Occipital lobe (tissue), 2 donors: ENCODE measurements around the gene HNRNPM. TPM values are rescaled to one million over a fixed set of nuclear protein-coding genes. Genes with fewer than 3 reads are reported as not detected.

ENCODE experiments used
- DNase-seq: peaks from one replicate; lab custom pipeline; 2025; lab: John Stamatoyannopoulos, UW
- total RNA-seq: library from RNA; depleted of rRNA; stranded (reverse); fragments of >200 nt; gene quantifications from one replicate; pipeline ENCODE4 v1.2.3, GENCODE V29; 2014

The HNRNPM gene
- total RNA-seq, 1 donor from 2014 or later: 49.9 TPM

GRCh38 chr19:8460516-8461298, 15.9 kb downstream of the HNRNPM start:
- DNase-seq: no peak

GRCh38 chr19:8461376-8461775, 16.6 kb downstream of the HNRNPM start:
- DNase-seq: no peak

- DNase-seq: no peak
These were observed 17.1 kb downstream of the HNRNPM start for GRCh38 chr19:8461891-8462290.

GRCh38 chr19:8462571-8462970, 17.8 kb downstream of the HNRNPM start:
- DNase-seq: no peak

- no peak for DNase-seq
These were observed 18.6 kb downstream of the HNRNPM start for GRCh38 chr19:8463365-8463764.

- no peak for DNase-seq
These were observed 21.2 kb downstream of the HNRNPM start for GRCh38 chr19:8466018-8466417.

- no peak for DNase-seq
These were observed 23.3 kb downstream of the HNRNPM start for GRCh38 chr19:8468124-8468523.

- no peak for DNase-seq
These were observed 24.1 kb downstream of the HNRNPM start for GRCh38 chr19:8468761-8469373.

- DNase-seq: no peak
These were observed 25.0 kb downstream of the HNRNPM start for GRCh38 chr19:8469613-8470368.

- DNase-seq: no peak
These were observed 29.1 kb downstream of the HNRNPM start for GRCh38 chr19:8473648-8474476.

- no peak for DNase-seq
These were observed 30.2 kb downstream of the HNRNPM start for GRCh38 chr19:8475005-8475404.

GRCh38 chr19:8476524-8476923, 31.7 kb downstream of the HNRNPM start:
- DNase-seq: no peak

GRCh38 chr19:8477889-8478288, 33.1 kb downstream of the HNRNPM start:
- no peak for DNase-seq

- no peak for DNase-seq
These were observed 33.8 kb downstream of the HNRNPM start for GRCh38 chr19:8478598-8478997.

GRCh38 chr19:8481201-8481600, 36.4 kb downstream of the HNRNPM start:
- no peak for DNase-seq

- DNase-seq: no peak
These were observed 36.8 kb downstream of the HNRNPM start for GRCh38 chr19:8481616-8482015.

- DNase-seq: no peak
These were observed 37.9 kb downstream of the HNRNPM start for GRCh38 chr19:8482696-8483095.

- DNase-seq: no peak
These were observed 38.4 kb downstream of the HNRNPM start for GRCh38 chr19:8483165-8483564.

GRCh38 chr19:8484331-8484894, 39.6 kb downstream of the HNRNPM start:
- DNase-seq: peak; percentile 12

GRCh38 chr19:8485561-8486371, 41.0 kb downstream of the HNRNPM start:
- no peak for DNase-seq
